Activated naive CD8-positive, alpha-beta T cell (primary cell): ENCODE data around the gene GRM7.

Source experiments
- H3K27ac Mint-ChIP-seq: one replicate; pipeline ENCODE4 v1.8.0; 2021; ENCODE audit warnings: mixed read lengths
- H3K27me3 Mint-ChIP-seq: one replicate; pipeline ENCODE4 v1.8.0; 2021; ENCODE audit warnings: mixed read lengths
- H3K36me3 Mint-ChIP-seq: one replicate; pipeline ENCODE4 v1.8.0; 2021; ENCODE audit warnings: mixed read lengths
- H3K4me1 Mint-ChIP-seq: one replicate; pipeline ENCODE4 v1.8.0; 2021; ENCODE audit warnings: low read depth, mixed read lengths
- H3K4me3 Mint-ChIP-seq: one replicate; pipeline ENCODE4 v1.8.0; 2021; ENCODE audit warnings: mild to moderate bottlenecking, mixed read lengths
- H3K9me3 Mint-ChIP-seq: one replicate; pipeline ENCODE4 v1.8.0; 2021; ENCODE audit warnings: low read depth, mixed read lengths

GRM7 gene

DNA sequence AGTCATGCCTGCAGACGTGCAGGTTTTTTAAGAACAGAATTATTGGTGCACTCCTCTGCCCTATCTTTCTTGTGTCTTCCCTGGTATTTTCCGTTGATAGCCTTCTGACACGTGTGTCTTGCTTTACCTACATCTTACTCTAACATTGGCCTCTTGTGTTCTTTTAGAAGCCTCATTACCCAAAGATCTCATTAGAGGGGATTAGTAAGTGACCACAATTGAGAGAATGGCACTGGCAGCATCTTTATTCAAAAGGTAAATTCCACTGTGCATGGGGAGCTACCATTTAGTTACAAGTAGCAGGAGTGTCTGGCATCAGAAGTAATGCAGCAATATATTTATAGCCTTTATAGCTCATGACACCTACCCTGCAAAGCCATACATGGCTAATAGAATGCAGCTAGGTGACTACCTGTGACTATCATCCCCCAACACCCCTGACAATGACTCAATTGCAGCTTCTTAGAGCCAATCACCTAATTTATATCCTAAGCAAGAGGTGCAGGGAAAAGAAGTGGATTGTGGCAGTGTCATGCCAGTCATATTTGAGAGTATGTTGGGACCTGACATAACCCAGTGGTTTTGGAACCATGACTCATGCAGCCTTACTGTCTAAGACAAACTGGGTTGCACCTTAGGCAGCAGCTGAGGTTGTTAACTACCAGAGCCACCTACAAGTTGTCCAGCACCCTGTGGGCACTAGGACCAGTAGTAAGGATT, 164.8 kb downstream of the GRM7 start:
- Mint-ChIP-seq H3K27ac (no peak overlapping the region), H3K4me1 (no peaks in the 10 kb centered on the region), H3K9me3 (no peaks in the 10 kb centered on the region), H3K4me3 (no peak overlapping the region), H3K27me3 (no peaks in the 10 kb centered on the region), H3K36me3 (no peaks in the 10 kb centered on the region)

DNA sequence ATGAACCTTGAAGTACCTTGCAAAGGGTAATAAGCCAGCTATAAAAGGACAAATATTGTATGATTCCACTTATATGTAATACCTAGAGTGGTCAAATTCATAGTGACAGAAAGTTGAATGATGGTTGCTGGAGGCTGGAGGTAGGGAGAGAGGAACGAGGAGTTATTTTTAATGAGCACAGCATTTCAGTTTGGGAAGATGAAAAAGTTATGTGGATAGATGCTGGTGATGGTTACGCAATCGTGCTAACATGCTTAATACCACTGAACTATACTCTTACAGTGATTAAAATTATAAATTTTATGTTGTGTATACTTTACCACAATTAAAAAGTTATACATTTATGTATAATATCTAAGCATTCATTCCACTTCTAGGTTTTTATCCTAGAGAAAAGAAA, 168.6 kb downstream of the GRM7 start:
- H3K4me1 Mint-ChIP-seq = no peaks in the 10 kb centered on the region
- no peaks in the 10 kb centered on the region for H3K9me3 Mint-ChIP-seq
- no peak overlapping the region for H3K4me3 Mint-ChIP-seq
- H3K27me3 Mint-ChIP-seq = no peaks in the 10 kb centered on the region
- H3K27ac Mint-ChIP-seq = no peak overlapping the region
- H3K36me3 Mint-ChIP-seq = no peaks in the 10 kb centered on the region

DNA sequence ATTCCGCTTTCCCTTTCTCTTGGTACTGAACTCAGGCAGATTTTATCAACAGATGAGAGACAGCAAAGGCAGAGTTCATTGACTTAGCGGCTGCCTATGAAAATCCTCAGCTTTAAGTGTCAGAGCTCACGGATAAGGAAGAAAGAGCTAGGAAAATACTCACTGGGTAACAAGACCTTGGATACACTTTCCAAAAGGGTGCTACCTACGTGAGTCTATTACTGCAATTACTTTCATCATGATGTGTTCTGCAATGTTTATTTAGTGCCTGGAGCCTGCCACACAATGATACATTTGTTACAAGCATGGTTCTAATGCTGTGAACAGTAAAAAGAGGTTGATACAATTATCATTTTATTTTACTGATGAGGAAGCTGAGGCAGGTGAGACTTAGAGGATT, 177.5 kb downstream of the GRM7 start:
- Mint-ChIP-seq H3K4me1 (no peaks in the 10 kb centered on the region), H3K27me3 (no peaks in the 10 kb centered on the region), H3K27ac (no peak overlapping the region), H3K9me3 (no peaks in the 10 kb centered on the region), H3K4me3 (no peak overlapping the region), H3K36me3 (no peaks in the 10 kb centered on the region)

DNA sequence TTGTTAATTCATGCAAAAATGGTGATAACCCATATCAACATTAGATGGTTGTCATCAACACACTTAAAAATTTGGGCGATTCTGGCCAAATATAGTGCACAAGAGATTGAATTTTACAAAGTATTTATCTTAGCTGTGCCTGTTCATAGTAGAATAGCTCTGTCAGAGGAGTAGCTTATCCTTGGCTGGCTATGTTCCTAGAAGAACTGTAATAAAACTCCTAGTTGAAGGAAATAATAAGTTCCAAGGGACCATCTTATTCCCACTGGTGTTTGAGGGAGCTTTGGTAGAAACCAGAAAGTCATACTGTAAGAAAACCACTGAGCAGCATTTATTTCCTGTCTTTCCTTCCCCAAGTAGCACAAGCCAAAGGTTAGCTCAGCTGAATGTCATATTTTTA, 201.8 kb downstream of the GRM7 start:
- Mint-ChIP-seq H3K27ac (no peak overlapping the region), H3K4me1 (no peaks in the 10 kb centered on the region), H3K27me3 (no peaks in the 10 kb centered on the region), H3K4me3 (no peak overlapping the region), H3K36me3 (no peaks in the 10 kb centered on the region), H3K9me3 (peaks cover 11% of the 10 kb centered on the region)

DNA sequence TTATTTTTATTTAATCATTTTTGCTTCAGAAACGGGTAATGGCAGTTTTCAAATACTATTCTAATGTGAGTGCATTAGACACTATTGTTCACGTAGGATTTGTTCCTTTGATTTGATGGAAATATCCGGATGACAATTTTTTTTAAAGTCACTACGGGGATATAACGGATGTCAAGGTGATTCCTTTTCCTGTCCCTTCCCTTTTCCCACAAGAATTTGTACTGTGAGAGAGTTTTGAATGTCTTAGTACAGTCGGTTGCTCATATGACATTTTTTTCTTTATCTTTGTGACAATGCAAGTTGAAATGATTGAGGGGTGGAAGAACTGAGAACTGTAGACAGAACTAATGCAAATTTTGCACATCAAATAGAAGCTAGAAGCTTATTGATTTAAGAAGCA, 209.5 kb downstream of the GRM7 start:
- Mint-ChIP-seq H3K4me3 (no peak overlapping the region), H3K4me1 (no peaks in the 10 kb centered on the region), H3K27ac (no peak overlapping the region), H3K36me3 (no peaks in the 10 kb centered on the region), H3K9me3 (peaks cover 6% of the 10 kb centered on the region), H3K27me3 (no peaks in the 10 kb centered on the region)

DNA sequence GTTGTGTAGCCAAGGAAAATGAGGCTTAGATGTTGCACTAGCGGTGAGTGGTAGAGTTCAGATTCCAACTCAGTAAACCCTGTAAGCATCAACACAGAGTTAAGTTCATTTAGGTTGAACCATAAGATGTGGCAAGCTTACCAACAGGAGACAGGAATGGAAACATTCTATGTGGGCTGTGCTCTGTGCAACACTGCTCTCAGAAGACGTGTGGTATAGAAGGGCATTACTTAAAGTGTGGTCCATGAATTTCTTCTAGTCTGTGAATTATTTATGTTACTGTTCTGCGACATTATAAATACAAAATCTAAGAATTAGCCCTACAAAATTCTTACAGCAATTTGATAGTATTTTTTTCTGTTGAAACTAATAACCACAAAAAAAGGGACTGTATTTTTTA, 213.3 kb downstream of the GRM7 start:
- Mint-ChIP-seq H3K4me3 (no peak overlapping the region), H3K36me3 (no peaks in the 10 kb centered on the region), H3K27ac (no peak overlapping the region), H3K27me3 (no peaks in the 10 kb centered on the region), H3K9me3 (peaks cover 5% of the 10 kb centered on the region), H3K4me1 (no peaks in the 10 kb centered on the region)

DNA sequence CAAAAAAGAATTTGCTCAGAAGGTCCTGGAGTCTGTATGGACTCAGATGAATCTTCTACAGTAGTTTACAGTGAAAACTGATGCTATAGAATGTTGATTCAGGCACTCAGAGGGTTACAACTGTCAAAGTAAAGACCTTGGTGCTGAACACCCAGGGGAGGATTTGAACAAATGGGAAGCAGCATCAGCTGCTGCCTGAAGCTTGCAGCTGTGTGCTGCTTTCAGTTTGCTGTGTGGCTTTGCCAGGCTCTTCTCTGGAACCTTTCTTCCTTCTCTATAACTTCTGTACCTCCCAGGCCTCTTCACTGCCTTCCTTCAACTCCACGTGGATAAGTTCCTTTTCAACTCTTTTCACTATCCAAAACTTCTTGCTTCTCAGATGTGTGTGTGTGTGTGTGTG, 214.2 kb downstream of the GRM7 start:
- no peaks in the 10 kb centered on the region for H3K4me1 Mint-ChIP-seq
- H3K4me3 Mint-ChIP-seq = no peak overlapping the region
- H3K36me3 Mint-ChIP-seq = no peaks in the 10 kb centered on the region
- no peaks in the 10 kb centered on the region for H3K27me3 Mint-ChIP-seq
- no peak overlapping the region for H3K27ac Mint-ChIP-seq
- H3K9me3 Mint-ChIP-seq = peaks cover 5% of the 10 kb centered on the region

DNA sequence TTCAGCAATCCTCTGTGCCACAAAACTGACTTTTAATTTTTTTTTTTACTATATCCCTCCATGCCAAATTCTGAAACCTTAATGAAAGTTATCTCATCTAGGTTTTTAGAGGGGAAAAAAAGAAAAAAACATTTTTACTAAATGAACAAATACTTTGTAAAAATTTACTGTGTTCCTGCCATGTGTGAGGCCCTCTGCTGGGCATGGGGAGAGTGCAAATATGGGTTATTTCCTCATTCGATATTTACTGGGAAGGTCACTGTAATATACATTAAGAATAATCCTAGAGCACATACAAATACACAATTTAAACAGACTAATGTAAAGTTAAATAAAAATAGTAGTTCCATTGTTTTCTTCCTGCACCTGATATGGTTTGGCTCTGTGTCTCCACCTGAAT, 215.0 kb downstream of the GRM7 start:
- Mint-ChIP-seq H3K4me1 (no peaks in the 10 kb centered on the region), H3K9me3 (peaks cover 5% of the 10 kb centered on the region), H3K36me3 (no peaks in the 10 kb centered on the region), H3K27ac (no peak overlapping the region), H3K27me3 (no peaks in the 10 kb centered on the region), H3K4me3 (no peak overlapping the region)

DNA sequence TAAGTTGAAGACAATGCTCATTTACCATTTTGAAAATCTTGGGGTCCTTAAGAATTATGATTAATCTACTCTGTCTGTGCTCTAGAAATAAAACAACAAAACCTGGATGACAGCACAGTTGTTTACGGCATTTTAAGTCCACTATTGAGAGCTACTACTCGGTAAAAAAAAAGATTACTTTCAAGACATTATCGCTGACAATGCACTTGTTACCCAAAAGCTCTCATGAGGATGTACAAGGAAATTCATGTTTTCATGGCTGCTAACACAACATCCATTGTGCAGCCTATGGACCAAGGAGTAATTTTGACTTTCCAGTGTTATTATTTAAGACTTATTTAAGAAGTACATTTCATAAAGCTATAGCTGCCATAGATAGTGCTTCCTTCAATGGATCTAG, 221.3 kb downstream of the GRM7 start:
- Mint-ChIP-seq H3K9me3 (peaks cover 5% of the 10 kb centered on the region), H3K36me3 (no peaks in the 10 kb centered on the region), H3K27ac (no peak overlapping the region), H3K4me1 (no peaks in the 10 kb centered on the region), H3K4me3 (no peak overlapping the region), H3K27me3 (no peaks in the 10 kb centered on the region)

DNA sequence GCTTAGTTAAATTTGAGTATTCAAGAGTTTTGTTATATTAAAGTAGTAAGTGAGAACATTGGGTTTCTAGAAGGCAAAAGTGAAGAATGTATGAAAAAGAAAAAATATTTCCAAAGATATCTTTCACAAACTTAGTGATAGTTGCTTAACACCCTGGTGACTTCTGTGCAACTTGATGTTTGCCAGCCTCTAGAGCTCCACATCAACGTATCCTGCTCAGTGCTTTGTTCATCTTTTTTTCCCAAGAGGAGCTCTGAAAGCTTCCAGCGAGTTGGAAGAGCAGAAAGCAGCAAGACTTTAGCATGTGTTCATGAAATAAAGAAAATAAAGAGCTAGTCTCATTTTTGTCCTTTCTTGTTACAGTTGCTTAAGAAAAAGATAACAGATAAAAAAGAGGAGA, 225.5 kb downstream of the GRM7 start:
- Mint-ChIP-seq H3K27ac (no peak overlapping the region), H3K36me3 (no peaks in the 10 kb centered on the region), H3K4me3 (no peak overlapping the region), H3K27me3 (no peaks in the 10 kb centered on the region), H3K4me1 (no peaks in the 10 kb centered on the region), H3K9me3 (peaks cover 5% of the 10 kb centered on the region)

DNA sequence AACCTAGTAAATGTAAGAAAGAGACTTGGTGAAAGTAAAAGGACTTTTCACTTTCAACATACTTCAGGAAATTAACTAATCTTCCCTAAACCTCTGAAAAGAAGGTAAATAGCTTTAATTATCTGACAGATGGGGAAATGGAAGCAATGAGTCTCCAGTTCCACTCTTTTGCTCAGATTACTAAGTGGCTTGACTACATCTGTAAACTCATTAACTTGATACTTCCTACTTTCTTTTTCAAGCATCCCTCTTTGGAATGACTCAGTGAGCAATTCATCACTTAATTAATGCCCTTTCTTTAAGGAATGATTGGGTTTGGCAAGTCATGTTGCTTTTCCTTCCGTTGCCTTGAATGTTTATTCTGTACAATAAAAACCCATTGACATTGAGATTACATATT, 234.2 kb downstream of the GRM7 start:
- Mint-ChIP-seq H3K4me1 (no peaks in the 10 kb centered on the region), H3K36me3 (no peaks in the 10 kb centered on the region), H3K9me3 (peaks cover 5% of the 10 kb centered on the region), H3K4me3 (no peak overlapping the region), H3K27ac (no peak overlapping the region), H3K27me3 (no peaks in the 10 kb centered on the region)

DNA sequence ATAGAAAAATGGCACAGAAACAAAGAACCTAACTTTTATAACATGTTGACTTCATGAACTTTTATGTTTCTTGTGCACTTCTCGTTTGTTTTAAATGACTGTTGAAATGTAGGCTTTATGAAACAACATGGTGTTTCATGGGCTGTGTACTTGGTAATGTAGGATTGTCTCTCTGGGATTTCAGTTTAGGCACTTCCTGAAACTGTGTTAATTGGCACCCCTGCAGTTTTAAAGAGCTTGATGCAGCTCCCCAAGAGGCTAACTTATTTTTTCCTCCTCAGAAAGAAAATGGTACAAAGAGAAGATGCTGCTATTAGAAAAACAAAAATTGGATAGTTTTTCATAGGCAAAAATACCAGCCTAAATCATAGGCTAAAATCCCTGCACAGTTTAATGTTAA, 239.2 kb downstream of the GRM7 start:
- H3K4me3 Mint-ChIP-seq = no peak overlapping the region
- peaks cover 12% of the 10 kb centered on the region for H3K9me3 Mint-ChIP-seq
- no peaks in the 10 kb centered on the region for H3K27me3 Mint-ChIP-seq
- no peak overlapping the region for H3K27ac Mint-ChIP-seq
- H3K36me3 Mint-ChIP-seq = no peaks in the 10 kb centered on the region
- H3K4me1 Mint-ChIP-seq = no peaks in the 10 kb centered on the region

DNA sequence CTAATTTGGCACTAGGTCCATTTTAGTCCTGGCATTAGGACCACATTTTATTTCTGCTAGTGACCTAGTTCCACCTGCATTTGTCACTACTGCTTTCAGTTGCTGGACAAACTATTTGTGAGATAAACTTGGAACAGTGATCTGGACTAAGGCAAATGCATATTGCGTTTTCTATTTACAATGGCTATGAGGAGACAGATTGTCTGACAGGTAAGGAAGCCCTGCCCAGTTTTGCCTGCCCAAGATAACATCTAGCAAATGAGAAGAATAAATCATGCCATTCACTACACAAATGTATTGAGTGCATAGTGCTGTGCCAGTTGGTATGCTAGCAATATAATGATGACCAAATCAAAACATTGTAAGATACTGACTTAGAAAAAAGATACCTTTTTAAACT, 245.7 kb downstream of the GRM7 start:
- H3K36me3 Mint-ChIP-seq = no peaks in the 10 kb centered on the region
- no peaks in the 10 kb centered on the region for H3K27me3 Mint-ChIP-seq
- H3K4me3 Mint-ChIP-seq = no peak overlapping the region
- no peaks in the 10 kb centered on the region for H3K4me1 Mint-ChIP-seq
- H3K9me3 Mint-ChIP-seq = peaks cover 9% of the 10 kb centered on the region
- H3K27ac Mint-ChIP-seq = no peak overlapping the region

DNA sequence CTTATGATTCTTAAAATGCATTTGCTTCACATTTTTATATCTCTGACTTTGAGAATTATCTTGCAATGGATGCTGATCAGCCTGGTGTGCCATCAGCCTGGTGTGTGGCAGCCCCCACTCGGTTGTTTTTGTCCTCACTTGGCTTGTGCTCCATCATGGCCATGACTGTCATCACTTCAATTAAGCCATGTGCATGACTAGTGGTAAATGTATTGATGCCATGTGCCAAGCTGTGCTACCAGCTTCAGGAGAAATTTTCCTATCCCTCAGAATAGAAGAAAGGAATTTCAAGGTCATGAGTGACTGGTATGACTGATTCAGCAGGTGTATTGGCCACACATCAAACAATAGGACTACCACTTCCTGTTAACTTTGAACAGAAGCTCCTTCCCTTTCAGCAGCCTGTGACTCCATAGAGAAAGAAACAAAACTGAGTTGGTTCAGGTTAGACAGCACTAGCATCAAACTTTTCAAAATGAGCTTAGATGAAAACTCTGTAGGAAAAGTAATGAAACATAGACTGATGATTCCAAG, 251.7 kb downstream of the GRM7 start:
- no peak overlapping the region for H3K27ac Mint-ChIP-seq
- H3K36me3 Mint-ChIP-seq = no peaks in the 10 kb centered on the region
- no peaks in the 10 kb centered on the region for H3K4me1 Mint-ChIP-seq
- H3K4me3 Mint-ChIP-seq = no peak overlapping the region
- H3K9me3 Mint-ChIP-seq = peaks cover 3% of the 10 kb centered on the region
- no peaks in the 10 kb centered on the region for H3K27me3 Mint-ChIP-seq

DNA sequence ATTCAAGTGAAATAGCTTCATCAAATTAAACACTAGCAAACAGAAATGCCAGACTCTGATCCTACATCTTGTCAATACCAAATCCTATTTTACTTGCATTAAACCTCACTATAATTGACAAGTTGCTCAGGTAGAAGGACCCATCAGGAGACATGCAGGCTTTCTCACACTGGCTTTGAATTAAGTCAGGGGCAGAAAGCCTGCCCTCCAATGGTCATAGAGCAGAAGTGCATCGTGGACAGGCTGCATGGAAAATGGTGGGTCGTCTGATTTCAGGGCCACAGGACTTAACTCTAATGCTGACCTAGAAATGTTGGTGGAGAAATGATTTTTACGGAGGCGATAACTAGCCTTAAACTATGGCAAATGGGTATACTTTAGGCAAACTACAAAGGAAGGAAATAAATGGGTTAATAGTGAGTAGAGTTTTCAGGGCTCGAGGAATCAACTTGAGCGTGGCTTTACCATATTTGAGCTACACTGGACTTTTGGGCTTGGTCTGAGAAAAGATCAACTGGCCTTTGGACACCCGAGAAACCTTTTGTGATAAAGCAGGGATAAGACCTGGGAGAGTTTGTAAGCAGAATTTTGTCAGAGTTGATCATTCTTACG, 283.9 kb downstream of the GRM7 start:
- no peak overlapping the region for H3K4me3 Mint-ChIP-seq
- no peaks in the 10 kb centered on the region for H3K36me3 Mint-ChIP-seq
- H3K27me3 Mint-ChIP-seq = no peaks in the 10 kb centered on the region
- no peak overlapping the region for H3K27ac Mint-ChIP-seq
- H3K9me3 Mint-ChIP-seq = no peaks in the 10 kb centered on the region
- no peaks in the 10 kb centered on the region for H3K4me1 Mint-ChIP-seq

DNA sequence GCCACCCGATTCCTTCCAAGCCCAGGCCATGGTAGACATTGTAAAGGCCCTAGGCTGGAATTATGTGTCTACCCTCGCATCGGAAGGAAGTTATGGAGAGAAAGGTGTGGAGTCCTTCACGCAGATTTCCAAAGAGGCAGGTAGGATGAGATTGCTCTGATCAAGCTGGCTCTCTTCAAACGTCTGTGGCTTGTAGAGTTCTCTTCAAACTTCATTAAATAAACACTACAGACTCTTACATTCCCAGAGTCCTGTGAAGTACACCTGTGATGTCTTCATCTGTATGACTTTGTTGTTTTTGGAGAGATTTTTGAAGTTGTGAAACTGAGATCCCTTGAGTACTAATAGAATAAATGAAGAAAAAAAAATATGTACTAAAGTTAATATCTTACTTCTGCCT, 285.6 kb downstream of the GRM7 start:
- H3K27me3 Mint-ChIP-seq = no peaks in the 10 kb centered on the region
- no peaks in the 10 kb centered on the region for H3K36me3 Mint-ChIP-seq
- no peaks in the 10 kb centered on the region for H3K4me1 Mint-ChIP-seq
- no peak overlapping the region for H3K4me3 Mint-ChIP-seq
- no peak overlapping the region for H3K27ac Mint-ChIP-seq
- no peaks in the 10 kb centered on the region for H3K9me3 Mint-ChIP-seq
